ENCODE data around the gene PYM1. TPM values are rescaled to one million over a fixed set of nuclear protein-coding genes. Genes with fewer than 3 reads are reported as not detected.

Gene PYM1
- total and polyA plus RNA-seq, 2 of the 8 experiments (the other 6 are each of a cell fraction or from before 2014, with no cell fraction given) = 38.7 to 58.5 TPM

GRCh38 chr12:55940065-55940732 lies 12.5 kb upstream of the PYM1 start (continued):
- TF ChIP-seq EZH2 (IDR thresholded peaks at IDR 0.05; ENCODE audit: low read depth, low read length, severe bottlenecking) (no peak), MAFK (IDR thresholded peaks at IDR 0.05; ENCODE audit: low read depth, low read length) (no peak), RAD21 (IDR thresholded peaks at IDR 0.05 in 1 of 2, conservative IDR thresholded peaks at IDR 0.05 in 1 of 2; ENCODE audit: low read depth in 2 of 2, low read length in 2 of 2) (peak; percentile 82 to 88), SIX5 (IDR thresholded peaks at IDR 0.05; ENCODE audit: low read depth, low read length) (no peak), JUN (IDR thresholded peaks at IDR 0.05; ENCODE audit: low read depth, low read length) (no peak), CREB1 (IDR thresholded peaks at IDR 0.05) (no peak), SIN3A (conservative IDR thresholded peaks at IDR 0.05 in 1 of 2, IDR thresholded peaks at IDR 0.05 in 1 of 2; ENCODE audit: low read depth in 1 of 2, low read length in 2 of 2) (peak; percentile 78 to 93; a peak in 3 of 4 replicates), JUND (IDR thresholded peaks at IDR 0.05; ENCODE audit: low read length) (0 out of 2 replicates have a peak, but pooled peaks have one; percentile 29), EP300 (IDR thresholded peaks at IDR 0.05; ENCODE audit: borderline replicate concordance in 1 of 2, low read depth in 2 of 2, low read length in 2 of 2) (no peak), CTCF (IDR thresholded peaks at IDR 0.05; ENCODE audit: control extremely low read depth in 1 of 3, insufficient read depth in 1 of 3, low read depth in 1 of 3, low read length in 3 of 3) (peak; percentile 83 to 100 (median 98)), TBP (IDR thresholded peaks at IDR 0.05; ENCODE audit: low read depth, low read length) (peak; percentile 52; the same call in 1 of the 2 replicates), SP1 (IDR thresholded peaks at IDR 0.05; ENCODE audit: low read depth, low read length) (0 out of 2 replicates have a peak, but pooled peaks have one; percentile 32), CEBPB (IDR thresholded peaks at IDR 0.05; ENCODE audit: low read depth, low read length) (no peak), POU5F1 (IDR thresholded peaks at IDR 0.05; ENCODE audit: low read depth, low read length) (no peak)

Measured in H1 (cell line).